ENCODE data around the gene RREB1. TPM values are rescaled to one million over a fixed set of nuclear protein-coding genes. Genes with fewer than 3 reads are reported as not detected.

Gene RREB1
- total RNA-seq, 1 experiment from 2014 or later = 30.7 TPM

GRCh38 chr6:7238900-7239589, 131.3 kb downstream of the RREB1 start:
- intact Hi-C loops (cut with micrococcal nuclease; ENCODE audit: unreplicated experiment) = loop anchor here (5.0 kb wide), 1 partner anchor 682 kb away; no protein-coding TSS in a partner anchor
- in situ Hi-C loops (cut with HindIII; ENCODE audit: low pct_unique_long_range_greater_than_20kb, low sequenced_read_pairs) = no loop called here

GRCh38 chr6:7239590-7239948, 131.8 kb downstream of the RREB1 start:
- Histone ChIP-seq H3K9me3 (ENCODE audit: control insufficient read depth, insufficient read depth, low read depth, low read length) (no peaks in the 10 kb centered on the region), H3K4me3 (ENCODE audit: low read depth in 2 of 2, low read length in 2 of 2) (no peak overlapping the region), H3K36me3 (ENCODE audit: control insufficient read depth, insufficient read depth, low read length) (peaks cover 7% of the 10 kb centered on the region; the same call in 1 of the 2 replicates), H3K4me1 (ENCODE audit: control insufficient read depth, insufficient read depth, low read length) (peaks cover 13% of the 10 kb centered on the region), H3K27ac (ENCODE audit: low read length) (no peak overlapping the region), H3K27me3 (ENCODE audit: control insufficient read depth, insufficient read depth, low read length) (no peaks in the 10 kb centered on the region)
- CTCF ChIA-PET = no interaction called here
- no peak for TF ChIP-seq REST (IDR thresholded peaks at IDR 0.05; ENCODE audit: insufficient read depth in 1 of 2, low read depth in 2 of 2, low read length in 1 of 2)
- no peak for TF ChIP-seq SIN3A (IDR thresholded peaks at IDR 0.05; ENCODE audit: borderline replicate concordance, insufficient read depth, low read depth, low read length)
- no peak for TF ChIP-seq POLR2AphosphoS5 (IDR thresholded peaks at IDR 0.05; ENCODE audit: low read depth, low read length)
- no peak for TF ChIP-seq CTCF (IDR thresholded peaks at IDR 0.05)
- TF ChIP-seq TCF7L2 (IDR thresholded peaks at IDR 0.05; ENCODE audit: low read depth, low read length) = no peak
- POLR2A ChIA-PET = no interaction called here
- intact Hi-C loops (cut with micrococcal nuclease; ENCODE audit: unreplicated experiment) = loop anchor here (5.0 kb wide), 1 partner anchor 682 kb away; no protein-coding TSS in a partner anchor
- no peak for DNase-seq (ENCODE audit: low read depth, low spot score)
- in situ Hi-C loops (cut with HindIII; ENCODE audit: low pct_unique_long_range_greater_than_20kb, low sequenced_read_pairs) = no loop called here
- ATAC-seq = no peak
- BruUV-seq (replicated peaks) = no TSS peak

More at GRCh38 chr6:7238900-7239589, 131.3 kb downstream of the RREB1 start:
- Histone ChIP-seq H3K27me3 (ENCODE audit: control insufficient read depth, insufficient read depth, low read length) (no peaks in the 10 kb centered on the region), H3K4me3 (ENCODE audit: low read depth in 2 of 2, low read length in 2 of 2) (no peak overlapping the region), H3K27ac (ENCODE audit: low read length) (no peak overlapping the region), H3K9me3 (ENCODE audit: control insufficient read depth, insufficient read depth, low read depth, low read length) (no peaks in the 10 kb centered on the region), H3K36me3 (ENCODE audit: control insufficient read depth, insufficient read depth, low read length) (peaks cover 7% of the 10 kb centered on the region; the same call in 1 of the 2 replicates), H3K4me1 (ENCODE audit: control insufficient read depth, insufficient read depth, low read length) (peaks cover 13% of the 10 kb centered on the region)
- ChIA-PET CTCF (interaction anchor here (0.6 kb wide), 1 partner anchor 1172 kb away, joined by 4 read pairs; no protein-coding TSS in a partner anchor), POLR2A (no interaction called here)
- ATAC-seq (peak; percentile 87), DNase-seq (ENCODE audit: low read depth, low spot score) (no peak)
- no TSS peak for BruUV-seq (replicated peaks)
- TF ChIP-seq TCF7L2 (IDR thresholded peaks at IDR 0.05; ENCODE audit: low read depth, low read length) (no peak), CTCF (IDR thresholded peaks at IDR 0.05) (peak; percentile 85)
